ENCODE data around the gene FAM3D.

The FAM3D gene

GRCh38 chr3:58591517-58592510, 74.8 kb downstream of the FAM3D start:
- no peak for DNase-seq (ENCODE audit: low spot score)

GRCh38 chr3:58588030-58588614, 78.5 kb downstream of the FAM3D start:
- no peak for DNase-seq (ENCODE audit: low spot score)

- no peak for DNase-seq (ENCODE audit: low spot score)
Observed at GRCh38 chr3:58586776-58587192, 79.8 kb downstream of the FAM3D start.

- DNase-seq (ENCODE audit: low spot score): no peak
Observed at GRCh38 chr3:58585994-58586393, 80.6 kb downstream of the FAM3D start.

- DNase-seq (ENCODE audit: low spot score): peak; percentile 84
Observed at GRCh38 chr3:58585005-58585786, 81.4 kb downstream of the FAM3D start.

- no peak for DNase-seq (ENCODE audit: low spot score)
Observed at GRCh38 chr3:58584690-58585004, 81.9 kb downstream of the FAM3D start.
